ENCODE measurements around the gene CHRNA1.

The CHRNA1 gene

GRCh38 chr2:174764280-174765255 lies at the start of gene CHRNA1:
TSS of gene CHRNA1 (minus strand) at chr2:174764472. CDS start at chr2:174764394, 78 bp downstream.
- no peak for DNase-seq

DNA sequence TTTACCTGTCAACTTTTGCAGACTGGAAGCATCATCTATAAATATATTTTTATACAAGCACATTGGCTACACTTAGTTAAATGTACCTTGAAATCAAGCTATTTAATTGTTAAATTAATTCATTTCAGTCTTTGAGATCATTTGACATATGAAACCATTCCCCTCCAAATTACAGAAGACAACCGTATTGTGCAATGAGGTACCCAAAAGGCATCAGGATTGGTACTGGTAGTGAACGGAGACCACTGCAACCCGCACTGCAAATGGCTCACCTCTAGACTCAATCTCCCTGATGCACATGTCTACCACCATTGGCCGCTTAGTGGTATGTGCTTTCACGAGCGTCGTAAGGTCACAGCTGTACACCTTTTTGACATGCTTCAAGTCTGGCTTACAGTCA lies 47.8 kb upstream of the CHRNA1 start:
- no peak for DNase-seq

GRCh38 chr2:174807931-174808330 lies 43.7 kb upstream of the CHRNA1 start:
- DNase-seq, result no peak

DNA sequence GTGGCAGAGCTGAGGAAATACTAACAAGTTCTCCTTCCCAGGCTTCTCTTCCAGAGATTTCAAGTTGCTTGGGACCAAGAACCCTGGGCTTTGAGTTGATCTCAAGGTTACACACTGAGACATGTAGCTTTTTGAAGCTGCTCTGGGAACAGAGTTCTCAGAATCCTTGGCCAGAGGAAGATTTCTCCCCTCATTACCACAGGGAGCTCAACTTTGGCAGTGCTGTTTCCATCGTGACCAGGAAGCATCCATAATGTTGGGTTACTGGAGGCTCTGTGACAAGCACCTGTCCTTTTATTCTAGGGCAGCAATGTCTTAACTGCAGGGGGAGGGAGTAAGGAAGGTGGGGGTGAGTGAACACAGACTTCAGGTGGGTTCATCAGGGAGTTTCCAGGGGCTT lies 41.5 kb upstream of the CHRNA1 start:
- DNase-seq, result no peak

GRCh38 chr2:174802459-174802858 lies 38.2 kb upstream of the CHRNA1 start:
- DNase-seq, result no peak

GRCh38 chr2:174800436-174801205 lies 36.3 kb upstream of the CHRNA1 start:
- no peak for DNase-seq

DNA sequence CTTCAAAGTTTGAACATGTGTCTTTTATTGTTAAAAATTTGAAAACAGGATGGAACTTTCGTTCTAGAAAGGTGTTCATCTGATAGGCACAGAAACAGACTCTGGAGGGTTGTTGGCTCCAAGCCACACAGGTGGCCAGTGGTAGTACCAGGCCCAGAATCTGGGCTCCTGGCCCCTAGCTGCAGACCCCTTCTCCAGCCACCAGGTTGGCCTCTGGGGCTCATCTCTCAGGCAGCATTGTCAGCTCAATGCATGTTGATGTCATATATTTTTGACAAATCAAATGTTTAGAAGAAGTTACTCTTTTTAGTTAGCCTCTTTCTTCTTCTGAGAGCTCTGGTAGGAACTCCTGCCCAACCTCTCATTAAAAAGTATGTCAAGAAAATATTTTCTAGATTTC lies 34.5 kb upstream of the CHRNA1 start:
- DNase-seq, result no peak

DNA sequence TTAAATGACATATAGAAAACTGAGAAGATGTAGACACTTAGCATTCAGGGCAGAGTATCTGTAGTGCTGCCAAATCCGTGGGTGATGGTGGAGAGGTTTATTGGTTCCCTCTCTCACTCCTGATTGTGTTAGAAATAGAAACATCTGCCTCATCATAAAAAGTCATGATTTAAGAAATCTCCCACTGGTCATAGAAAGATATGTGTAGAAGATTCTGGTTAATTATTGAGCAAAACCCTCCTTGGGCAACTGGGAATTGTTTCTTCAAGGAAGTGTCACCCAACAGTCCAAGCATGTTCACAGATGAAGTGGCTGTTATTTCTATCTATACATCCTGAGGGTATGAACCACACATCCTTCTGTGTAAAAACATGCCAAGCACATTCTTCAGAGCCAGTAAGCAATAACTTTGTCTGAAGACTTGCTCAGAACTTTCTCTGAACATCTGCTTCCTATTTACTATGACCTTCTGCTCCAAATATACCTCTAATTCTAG lies 33.6 kb upstream of the CHRNA1 start:
- DNase-seq, result no peak

- no peak for DNase-seq
Observed at GRCh38 chr2:174796319-174796771, 32.1 kb upstream of the CHRNA1 start.

GRCh38 chr2:174794851-174795374 lies 30.6 kb upstream of the CHRNA1 start:
- peak; percentile 33 for DNase-seq

GRCh38 chr2:174792309-174793025 lies 28.2 kb upstream of the CHRNA1 start:
- no peak for DNase-seq

GRCh38 chr2:174791746-174792280 lies 27.5 kb upstream of the CHRNA1 start:
- no peak for DNase-seq

DNA sequence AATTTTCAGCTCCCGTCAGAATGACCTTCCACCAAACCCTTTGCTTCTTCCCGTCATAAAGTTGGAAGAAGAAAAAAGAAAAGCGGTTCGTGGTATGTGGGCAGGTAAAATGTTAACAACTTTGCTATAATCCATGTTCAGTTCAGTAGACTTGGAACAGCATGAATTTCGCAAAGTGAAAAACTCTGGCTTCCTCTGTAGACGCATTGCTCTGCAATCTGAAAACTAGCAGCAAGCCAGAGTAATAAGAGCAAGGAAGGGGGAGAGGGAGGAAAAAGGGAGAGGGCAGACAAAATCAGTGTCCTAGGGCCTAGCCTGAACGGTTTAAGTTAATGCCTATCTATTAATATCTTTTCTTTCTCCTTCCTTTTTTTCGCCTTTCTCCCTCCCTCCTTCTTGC lies 26.7 kb upstream of the CHRNA1 start:
- no peak for DNase-seq

- DNase-seq, result no peak
Observed at GRCh38 chr2:174789001-174789400, 24.7 kb upstream of the CHRNA1 start.

DNA sequence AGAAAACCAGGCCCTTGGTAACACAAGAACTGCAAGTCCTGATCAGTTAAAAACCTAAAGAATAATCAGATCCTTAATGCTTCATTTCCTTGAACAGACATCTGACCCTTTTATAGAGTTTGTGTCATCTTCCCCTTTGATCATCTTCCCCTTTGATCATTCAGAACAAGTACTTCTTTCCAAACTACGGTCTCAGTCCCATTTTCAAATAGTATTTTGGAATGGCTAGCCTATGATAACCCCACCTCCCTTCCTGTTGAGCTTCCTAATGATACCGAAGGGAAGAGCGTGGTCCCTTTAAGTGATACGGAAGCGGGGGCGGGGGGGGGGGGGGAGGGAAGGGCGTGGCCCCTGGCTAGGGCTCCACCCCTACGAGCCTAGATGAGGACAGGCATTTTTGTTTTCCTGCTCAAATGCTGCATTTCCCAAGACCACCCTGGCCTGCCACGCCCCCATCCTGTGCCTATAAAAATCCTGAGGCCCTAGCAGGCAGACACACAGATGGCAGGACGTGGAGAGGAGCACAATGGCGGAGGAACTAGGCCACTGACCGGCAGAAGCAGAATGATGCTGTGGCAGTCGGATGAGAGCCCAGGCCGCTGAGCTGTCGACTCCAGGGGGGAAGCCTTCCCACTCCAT lies 24.1 kb upstream of the CHRNA1 start:
- no peak for DNase-seq

DNA sequence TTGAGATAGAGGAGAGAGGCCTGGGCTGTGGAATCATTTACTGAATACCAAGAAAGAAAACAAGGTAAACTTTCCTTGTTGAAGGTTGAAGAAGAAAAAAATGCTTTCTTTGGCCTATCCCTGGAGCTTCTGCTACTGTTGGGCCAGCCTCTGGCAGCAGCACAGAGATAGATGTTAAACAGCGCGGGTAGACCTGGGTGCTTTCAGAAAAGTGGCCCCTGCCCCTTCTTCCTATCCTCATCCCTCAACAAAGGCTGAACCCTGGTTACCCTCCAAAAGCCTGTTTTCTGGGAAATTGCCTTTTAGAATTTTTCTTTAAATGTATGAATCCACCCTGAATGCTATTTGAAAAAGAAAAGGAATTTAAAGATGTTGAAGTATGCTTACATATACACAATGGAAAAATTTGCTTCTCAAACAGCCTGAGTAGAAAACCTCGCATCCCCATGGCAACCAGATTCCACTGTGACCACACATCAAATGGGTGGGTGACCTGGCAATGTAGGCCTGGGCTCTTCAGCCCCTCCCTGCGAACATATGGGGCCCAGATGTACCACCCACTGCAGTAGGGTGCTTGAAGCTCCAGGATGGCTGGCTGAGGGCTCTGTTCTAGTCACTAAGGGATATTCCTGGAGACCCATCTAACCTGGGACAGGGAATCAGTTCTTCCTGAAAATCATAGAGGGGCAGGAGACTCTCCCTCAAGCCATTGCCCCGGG lies 23.4 kb upstream of the CHRNA1 start:
- no peak for DNase-seq

DNA sequence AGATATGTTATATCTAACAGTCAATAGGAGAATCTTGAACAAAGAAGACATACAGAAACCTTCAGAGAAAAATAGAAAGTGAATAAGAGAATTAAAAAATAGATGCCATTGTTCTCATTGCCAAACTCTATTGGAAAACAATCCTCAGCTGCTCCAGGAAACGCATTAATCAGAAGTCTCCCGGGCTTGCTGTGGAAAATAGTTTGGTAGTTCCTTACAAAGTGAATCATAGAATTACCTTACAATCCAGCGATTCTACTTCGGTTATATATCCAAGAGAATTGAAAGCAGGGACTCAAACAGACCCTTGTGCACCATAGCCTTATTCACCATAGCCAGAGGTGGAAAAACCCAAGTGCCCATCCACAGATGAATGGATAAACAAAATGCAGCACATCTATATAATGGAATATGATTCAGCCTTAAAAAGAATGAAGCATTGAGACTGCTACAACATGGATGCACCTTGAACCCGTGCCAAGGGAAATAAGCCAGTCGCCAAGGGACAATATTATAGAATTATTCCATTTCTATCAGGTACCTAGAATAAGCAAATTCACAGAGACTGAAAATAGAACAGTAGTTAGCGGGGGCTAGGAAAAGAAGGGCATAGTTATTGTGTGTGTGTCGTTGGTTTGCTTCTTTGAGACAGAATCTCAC lies 21.9 kb upstream of the CHRNA1 start:
- no peak for DNase-seq

- DNase-seq, result no peak
Observed at GRCh38 chr2:174785481-174785880, 21.2 kb upstream of the CHRNA1 start.

GRCh38 chr2:174784909-174785308 lies 20.6 kb upstream of the CHRNA1 start:
- no peak for DNase-seq

DNA sequence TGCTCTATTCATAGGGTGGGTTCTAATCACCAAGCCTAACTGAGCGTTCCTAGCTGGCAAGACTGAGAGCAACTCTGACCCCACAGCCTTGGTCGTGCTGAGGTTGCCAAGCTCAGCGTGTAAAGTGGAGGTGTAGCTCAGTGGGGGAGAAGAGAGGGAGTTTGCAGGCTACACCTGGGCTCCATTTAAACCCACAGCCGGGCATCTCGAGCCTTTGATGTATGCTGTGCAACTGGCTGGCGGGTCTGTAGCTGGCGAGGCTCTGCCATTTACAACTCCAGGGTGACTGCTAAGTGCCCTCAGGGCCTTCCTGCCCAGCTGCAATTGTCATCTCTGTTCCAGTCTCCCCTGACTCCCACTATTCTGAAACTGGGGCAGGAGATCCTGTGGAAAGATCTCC lies 20.0 kb upstream of the CHRNA1 start:
- DNase-seq, result no peak

- no peak for DNase-seq
Observed at GRCh38 chr2:174781996-174782395, 17.7 kb upstream of the CHRNA1 start.

Measured in stimulated activated CD4-positive, alpha-beta T cell treated with anti-CD3 and anti-CD28 coated beads, Interleukin-15, amount 100 ng/mL, for 24 hours (primary cell).